Measurements from ENCODE around the gene ZNF71.

ZNF71 gene

DNA sequence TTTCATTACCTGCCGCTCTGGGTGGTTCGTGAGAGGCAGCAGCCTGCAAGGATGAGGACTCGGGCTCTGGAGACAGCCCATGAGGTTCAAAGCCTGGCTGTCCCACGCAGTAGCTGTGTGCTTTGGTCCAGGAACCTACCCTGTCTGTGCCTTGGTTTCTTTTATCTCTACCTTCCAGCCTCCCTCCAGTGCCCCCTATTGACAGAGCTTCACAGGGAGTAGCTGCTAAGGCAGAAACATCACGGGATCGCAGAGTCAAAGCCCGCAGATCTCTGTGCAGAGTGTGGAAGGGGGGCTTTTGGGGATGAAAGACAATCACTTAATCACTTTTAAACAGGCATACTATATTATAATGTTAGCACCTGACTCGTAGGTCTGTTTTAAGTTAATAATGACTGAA lies 16.2 kb downstream of the ZNF71 start:
- H3K4me2 ChIP-seq: no peak overlapping the region
- H3K4me1 ChIP-seq: no peaks in the 10 kb centered on the region
- H3K27ac ChIP-seq: no peak overlapping the region
- H3K9me3 ChIP-seq (replicated peaks in 1 of 11): peaks cover 100% of the 10 kb centered on the region in 11 experiments
- no peak overlapping the region for H3K9ac ChIP-seq
- 0 out of 20 replicates have a peak overlapping the region, but pooled peaks of 3 of the 10 experiments have one; percentile 2 to 21 (median 8) for H3K4me3 ChIP-seq
- peaks cover 0 to 29% (median 0%) of the 10 kb centered on the region in 11 experiments; a peak in 4 of 22 replicates for H4K20me1 ChIP-seq
- no peaks in the 10 kb centered on the region for H3K27me3 ChIP-seq
- H3K36me3 ChIP-seq: peaks cover 98 to 100% (median 100%) of the 10 kb centered on the region in 11 experiments
- TF ChIP-seq Cebpa-rat (IDR thresholded peaks at IDR 0.05): no peak

DNA sequence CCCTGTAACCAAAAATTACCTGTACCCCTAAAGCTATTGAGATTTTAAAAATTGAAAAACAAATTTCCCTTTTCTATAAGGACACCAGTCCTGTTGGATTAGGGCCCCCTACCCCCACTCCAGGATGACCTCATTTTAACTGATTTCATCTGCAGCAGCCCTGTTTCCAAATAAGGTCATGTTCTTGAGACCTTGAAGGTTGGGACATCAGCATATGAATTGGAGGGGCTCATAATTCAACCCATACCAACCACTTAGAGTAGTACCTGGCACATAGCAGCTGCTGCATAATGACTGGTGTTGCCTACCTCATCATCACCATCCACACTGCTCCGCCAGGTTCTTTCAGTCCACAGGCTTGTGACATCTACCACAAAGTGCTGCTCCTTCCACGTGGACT lies 17.6 kb downstream of the ZNF71 start:
- Histone ChIP-seq H3K27ac (no peak overlapping the region), H3K4me1 (no peaks in the 10 kb centered on the region), H3K27me3 (no peaks in the 10 kb centered on the region), H3K9ac (no peak overlapping the region), H3K4me2 (no peak overlapping the region), H3K4me3 (no peak overlapping the region), H3K36me3 (peaks cover 98 to 100% (median 100%) of the 10 kb centered on the region in 11 experiments), H3K9me3 (replicated peaks in 1 of 11) (peaks cover 100% of the 10 kb centered on the region in 11 experiments), H4K20me1 (peaks cover 0 to 37% (median 0%) of the 10 kb centered on the region in 11 experiments; a peak in 5 of 22 replicates)
- no peak for TF ChIP-seq Cebpa-rat (IDR thresholded peaks at IDR 0.05)

DNA sequence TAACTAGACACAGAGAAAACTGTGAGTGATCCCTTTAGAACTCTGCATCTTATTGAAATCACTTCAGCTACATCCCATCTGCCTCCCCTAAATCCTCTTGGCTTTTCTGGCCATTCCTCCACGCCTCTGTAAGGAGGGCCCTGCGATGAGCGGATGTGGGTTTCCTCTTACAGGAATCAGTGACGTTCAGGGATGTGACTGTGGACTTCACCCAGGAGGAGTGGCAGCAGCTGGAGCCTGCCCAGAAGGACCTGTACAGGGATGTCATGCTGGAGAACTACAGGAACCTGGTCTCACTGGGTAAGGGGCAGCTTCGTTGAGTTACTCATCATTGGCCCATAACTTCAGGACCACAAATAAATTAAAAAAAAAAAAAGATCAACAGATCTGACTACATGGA lies 18.5 kb downstream of the ZNF71 start:
- no peaks in the 10 kb centered on the region for H3K4me1 ChIP-seq
- H3K4me3 ChIP-seq: no peak overlapping the region
- peaks cover 98 to 100% (median 99%) of the 10 kb centered on the region in 11 experiments for H3K9me3 ChIP-seq (replicated peaks in 1 of 11)
- no peak overlapping the region for H3K4me2 ChIP-seq
- no peaks in the 10 kb centered on the region for H3K27me3 ChIP-seq
- TF ChIP-seq Cebpa-rat (IDR thresholded peaks at IDR 0.05): no peak
- H4K20me1 ChIP-seq: peaks cover 0 to 37% (median 0%) of the 10 kb centered on the region in 11 experiments; a peak in 5 of 22 replicates
- H3K9ac ChIP-seq: no peak overlapping the region
- H3K27ac ChIP-seq: no peak overlapping the region
- H3K36me3 ChIP-seq: peaks cover 96 to 99% (median 98%) of the 10 kb centered on the region in 11 experiments

DNA sequence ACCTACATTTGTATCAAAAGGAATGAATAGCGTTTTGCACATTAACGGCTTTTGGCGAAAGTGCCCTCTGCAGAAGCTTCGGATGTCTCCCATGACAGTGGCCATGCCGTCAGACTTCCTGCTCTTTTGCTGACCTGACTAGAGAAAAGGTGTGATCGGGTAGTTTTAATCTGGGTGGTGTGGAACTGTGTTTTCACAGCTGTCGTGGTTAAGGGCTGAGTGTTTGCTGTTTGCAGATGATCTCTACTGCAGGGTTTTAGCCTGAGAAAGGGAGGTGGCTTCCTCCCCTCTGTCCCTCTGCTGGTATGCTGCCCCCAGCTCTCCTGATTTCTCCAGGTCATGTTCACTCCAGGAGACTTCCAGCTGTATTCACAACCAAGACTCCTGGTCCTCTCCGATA lies 22.4 kb downstream of the ZNF71 start:
- Histone ChIP-seq H3K9ac (no peak overlapping the region), H3K27ac (no peak overlapping the region), H3K4me1 (no peaks in the 10 kb centered on the region; a peak in 2 of 20 replicates), H3K27me3 (no peaks in the 10 kb centered on the region), H3K4me2 (no peak overlapping the region), H3K4me3 (0 out of 20 replicates have a peak overlapping the region, but pooled peaks of 1 of the 10 experiments have one; percentile 5), H3K36me3 (peaks cover 89 to 99% (median 97%) of the 10 kb centered on the region in 11 experiments), H4K20me1 (peaks cover 0 to 49% (median 0%) of the 10 kb centered on the region in 11 experiments; a peak in 8 of 22 replicates), H3K9me3 (replicated peaks in 1 of 11) (peaks cover 98 to 100% (median 99%) of the 10 kb centered on the region in 11 experiments)
- TF ChIP-seq Cebpa-rat (IDR thresholded peaks at IDR 0.05): no peak

DNA sequence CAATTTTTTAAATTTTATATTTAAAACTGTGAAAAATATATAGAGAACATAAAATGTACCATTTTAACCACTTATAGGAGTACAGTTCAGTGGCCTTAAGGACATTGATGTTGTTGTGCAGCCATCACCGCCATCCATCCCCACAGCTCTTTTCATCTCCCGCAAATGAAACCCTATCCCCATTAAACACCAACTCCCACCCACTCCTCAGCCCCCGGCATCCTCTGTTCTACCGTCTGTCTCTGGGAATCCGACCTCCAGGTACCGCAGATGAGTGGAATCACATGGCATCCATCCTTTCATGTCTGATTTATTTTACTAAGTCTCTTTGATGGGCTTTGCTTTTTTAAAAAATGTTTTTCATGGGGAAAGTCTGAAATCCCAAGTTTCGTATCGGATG lies 24.0 kb downstream of the ZNF71 start:
- no peaks in the 10 kb centered on the region for H3K27me3 ChIP-seq
- no peak overlapping the region for H3K4me3 ChIP-seq
- H3K4me2 ChIP-seq: no peak overlapping the region
- no peak for TF ChIP-seq Cebpa-rat (IDR thresholded peaks at IDR 0.05)
- H4K20me1 ChIP-seq: peaks cover 0 to 56% (median 0%) of the 10 kb centered on the region in 11 experiments; a peak in 7 of 22 replicates
- H3K36me3 ChIP-seq: peaks cover 89 to 99% (median 97%) of the 10 kb centered on the region in 11 experiments
- H3K27ac ChIP-seq: no peak overlapping the region
- no peak overlapping the region for H3K9ac ChIP-seq
- H3K9me3 ChIP-seq (replicated peaks in 1 of 11): peaks cover 84 to 100% (median 97%) of the 10 kb centered on the region in 11 experiments
- H3K4me1 ChIP-seq: no peaks in the 10 kb centered on the region; a peak in 2 of 20 replicates

DNA sequence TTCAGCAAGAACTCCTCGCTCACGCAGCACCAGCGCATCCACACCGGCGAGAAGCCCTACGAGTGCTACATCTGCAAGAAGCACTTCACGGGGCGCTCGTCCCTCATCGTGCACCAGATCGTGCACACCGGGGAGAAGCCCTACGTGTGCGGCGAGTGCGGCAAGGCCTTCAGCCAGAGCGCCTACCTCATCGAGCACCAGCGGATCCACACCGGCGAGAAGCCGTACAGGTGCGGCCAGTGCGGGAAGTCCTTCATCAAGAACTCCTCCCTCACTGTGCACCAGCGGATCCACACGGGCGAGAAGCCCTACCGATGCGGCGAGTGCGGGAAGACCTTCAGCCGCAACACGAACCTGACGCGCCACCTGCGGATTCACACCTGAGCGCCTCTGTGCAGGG lies 27.3 kb downstream of the ZNF71 start:
- Histone ChIP-seq H3K4me2 (no peak overlapping the region), H3K27me3 (no peaks in the 10 kb centered on the region), H3K4me1 (no peaks in the 10 kb centered on the region; a peak in 2 of 20 replicates), H3K27ac (no peak overlapping the region), H3K4me3 (no peak overlapping the region), H4K20me1 (peaks cover 0 to 67% (median 0%) of the 10 kb centered on the region in 11 experiments; a peak in 8 of 22 replicates), H3K36me3 (peaks cover 69 to 91% (median 81%) of the 10 kb centered on the region in 11 experiments), H3K9ac (no peak overlapping the region), H3K9me3 (replicated peaks in 1 of 11) (peaks cover 55 to 89% (median 81%) of the 10 kb centered on the region in 11 experiments)
- TF ChIP-seq Cebpa-rat (IDR thresholded peaks at IDR 0.05): no peak

DNA sequence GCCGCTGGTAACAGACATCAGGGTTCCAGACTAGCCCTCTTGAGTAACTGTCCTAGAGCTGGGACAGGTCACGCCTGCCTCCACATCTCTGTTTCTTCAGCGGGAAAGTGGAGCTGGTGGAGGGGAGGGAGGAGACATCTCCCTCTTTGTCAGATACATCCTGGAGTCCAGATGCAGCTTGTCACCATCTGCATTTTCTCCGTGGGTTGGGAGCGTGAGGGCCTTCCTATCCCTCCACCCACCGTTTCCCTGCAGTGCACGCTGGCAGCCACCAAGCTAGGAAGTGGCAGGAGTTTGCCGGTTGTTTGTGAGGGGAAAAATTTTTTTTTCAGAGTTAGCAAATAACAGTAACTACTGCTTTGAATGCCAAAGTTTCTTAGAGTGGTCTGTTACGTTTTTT lies 27.9 kb downstream of the ZNF71 start:
- Histone ChIP-seq H3K9ac (no peak overlapping the region), H4K20me1 (peaks cover 0 to 73% (median 0%) of the 10 kb centered on the region in 11 experiments; a peak in 8 of 22 replicates), H3K36me3 (peaks cover 62 to 86% (median 75%) of the 10 kb centered on the region in 11 experiments)

DNA sequence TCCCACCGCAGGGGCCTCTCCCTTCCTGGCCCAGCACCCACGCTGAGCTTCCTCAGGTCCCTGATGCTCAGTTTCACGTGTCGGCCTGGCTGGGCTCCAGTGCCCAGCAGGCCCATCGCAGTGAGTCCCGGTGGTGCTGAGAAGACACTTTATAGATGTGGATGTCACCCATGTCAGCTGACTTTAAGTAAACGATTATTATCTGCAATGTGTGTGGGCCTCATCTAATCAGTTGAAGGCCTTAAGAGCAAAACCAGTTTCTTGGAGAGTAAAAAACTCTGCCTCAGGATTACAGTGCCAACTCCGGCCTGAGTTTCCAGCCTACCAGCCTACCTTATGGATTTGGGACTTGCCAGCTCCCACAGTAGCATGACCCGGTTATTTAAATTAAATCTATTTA lies 30.6 kb downstream of the ZNF71 start:
- H3K4me3 ChIP-seq: no peak overlapping the region
- no peak overlapping the region for H3K27ac ChIP-seq
- peaks cover 47 to 67% (median 52%) of the 10 kb centered on the region in 11 experiments for H3K36me3 ChIP-seq
- H3K4me2 ChIP-seq: no peak overlapping the region
- no peaks in the 10 kb centered on the region for H3K27me3 ChIP-seq
- H3K4me1 ChIP-seq: no peaks in the 10 kb centered on the region
- peaks cover 32 to 89% (median 70%) of the 10 kb centered on the region in 11 experiments for H3K9me3 ChIP-seq (replicated peaks in 1 of 11)
- H3K9ac ChIP-seq: no peak overlapping the region
- no peak for TF ChIP-seq Cebpa-rat (IDR thresholded peaks at IDR 0.05)
- peaks cover 0 to 66% (median 0%) of the 10 kb centered on the region in 11 experiments; a peak in 7 of 22 replicates for H4K20me1 ChIP-seq

More for the DNA sequence above, 27.9 kb downstream of the ZNF71 start:
- H3K4me3 ChIP-seq: no peak overlapping the region
- no peak overlapping the region for H3K4me2 ChIP-seq
- peaks cover 49 to 89% (median 77%) of the 10 kb centered on the region in 11 experiments for H3K9me3 ChIP-seq (replicated peaks in 1 of 11)
- H3K27ac ChIP-seq: no peak overlapping the region
- TF ChIP-seq Cebpa-rat (IDR thresholded peaks at IDR 0.05): no peak
- no peaks in the 10 kb centered on the region for H3K27me3 ChIP-seq
- H3K4me1 ChIP-seq: no peaks in the 10 kb centered on the region; a peak in 2 of 20 replicates

DNA sequence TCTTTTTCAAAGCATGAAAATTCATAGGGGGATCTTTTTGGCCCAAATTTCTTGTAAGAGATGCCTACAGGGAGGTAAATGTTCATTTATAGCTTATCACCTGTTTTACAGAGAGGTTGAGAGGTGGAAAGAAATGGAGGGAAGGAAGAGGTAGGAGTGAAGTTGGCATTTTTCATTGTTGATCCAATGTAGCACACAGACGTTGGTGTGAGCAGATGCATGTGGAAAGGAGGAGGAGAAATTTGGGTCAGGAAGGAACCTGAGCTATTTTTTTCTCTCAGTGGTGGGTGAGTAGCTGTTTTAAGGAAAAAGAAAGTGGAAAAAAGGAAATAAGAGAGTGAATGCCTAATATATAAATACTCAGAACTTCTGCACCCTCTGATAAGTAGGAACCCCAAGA lies 37.9 kb downstream of the ZNF71 start:
- Histone ChIP-seq H3K27me3 (no peaks in the 10 kb centered on the region), H4K20me1 (peaks cover 0 to 19% (median 0%) of the 10 kb centered on the region in 11 experiments; a peak in 6 of 22 replicates), H3K36me3 (peaks cover 0 to 6% (median 0%) of the 10 kb centered on the region in 11 experiments; a peak in 4 of 22 replicates), H3K9me3 (replicated peaks in 1 of 11) (peaks cover 19 to 86% (median 43%) of the 10 kb centered on the region in 11 experiments), H3K27ac (no peak overlapping the region), H3K4me1 (no peaks in the 10 kb centered on the region), H3K9ac (no peak overlapping the region), H3K4me3 (no peak overlapping the region), H3K4me2 (no peak overlapping the region)
- no peak for TF ChIP-seq Cebpa-rat (IDR thresholded peaks at IDR 0.05)

All from BLaER1 treated with 17β-estradiol and CSF1 and Interleukin-3, amounts not matched to agents 10 nM and 100 nM (cell line).